GM19043 (cell line): Measurements from ENCODE around the gene BLOC1S6.
A peak's percentile ranks its signal among the peaks of the same experiment; 100 is the strongest.

Experiments used
- ATAC-seq: cut with Tn5 transposase; IDR thresholded peaks from one replicate; pipeline ENCODE4 v1.9.1; 2021; ENCODE audit warnings: low read depth; ENCODE audit not compliant: unreplicated experiment

Gene BLOC1S6

DNA sequence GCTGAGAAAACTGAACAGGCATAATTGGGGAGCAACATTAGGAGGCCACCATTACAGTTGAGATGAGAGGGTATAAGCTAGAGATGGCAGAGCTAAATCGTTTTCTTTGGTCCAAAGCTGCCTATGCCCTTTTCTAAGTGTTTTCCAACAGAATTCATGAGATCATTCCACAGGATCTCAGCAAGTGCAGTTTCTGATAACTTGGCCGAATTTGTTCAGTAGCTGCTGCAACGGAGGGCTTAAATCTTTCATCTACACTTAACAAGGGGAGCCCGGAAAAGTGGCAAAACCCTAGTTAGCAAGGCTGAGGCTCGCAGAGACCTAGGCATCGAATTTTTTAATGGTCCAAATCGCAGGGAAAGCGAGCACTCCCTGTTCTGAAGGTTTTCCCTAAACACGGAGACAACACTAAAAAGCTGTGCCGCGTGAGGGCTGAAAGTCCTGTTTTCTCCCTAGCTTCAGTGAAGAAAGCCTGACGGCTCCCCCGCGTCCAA is 531 bp upstream of the BLOC1S6 start:
- ATAC-seq, result no peak

GRCh38 chr15:45587863-45588170 is 638 bp downstream of the BLOC1S6 start:
- ATAC-seq, result no peak

DNA sequence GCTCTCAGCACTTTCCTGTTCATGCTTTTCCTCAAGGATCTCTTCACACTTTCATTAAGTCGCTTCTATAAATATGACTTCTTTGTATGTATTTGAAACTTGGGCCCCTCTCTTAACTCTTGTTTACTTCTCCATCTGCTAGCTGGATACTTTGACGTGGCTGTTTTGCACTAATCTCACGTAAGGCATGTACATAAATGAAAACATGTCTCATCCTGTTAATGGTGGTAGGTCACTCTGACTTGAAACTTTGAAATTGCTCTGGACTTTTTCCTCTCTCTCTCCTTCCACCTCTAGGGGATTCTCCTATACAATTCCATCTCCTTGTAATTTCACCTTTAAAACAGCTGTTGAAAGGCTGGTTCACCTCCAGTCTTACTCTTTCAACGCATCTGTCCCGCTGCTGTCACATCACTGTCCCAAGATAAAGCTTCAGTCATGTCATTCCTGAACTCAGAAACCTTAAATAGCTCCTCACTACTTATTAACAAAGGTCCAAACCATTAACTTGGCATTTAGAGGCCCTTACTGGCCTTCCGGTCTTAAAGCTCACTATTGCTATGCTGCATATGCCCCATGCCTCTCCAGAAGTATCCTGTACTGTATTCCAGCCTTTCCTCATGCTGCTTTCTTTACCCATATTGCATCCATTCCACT is 1.2 kb downstream of the BLOC1S6 start:
- no peak for ATAC-seq

DNA sequence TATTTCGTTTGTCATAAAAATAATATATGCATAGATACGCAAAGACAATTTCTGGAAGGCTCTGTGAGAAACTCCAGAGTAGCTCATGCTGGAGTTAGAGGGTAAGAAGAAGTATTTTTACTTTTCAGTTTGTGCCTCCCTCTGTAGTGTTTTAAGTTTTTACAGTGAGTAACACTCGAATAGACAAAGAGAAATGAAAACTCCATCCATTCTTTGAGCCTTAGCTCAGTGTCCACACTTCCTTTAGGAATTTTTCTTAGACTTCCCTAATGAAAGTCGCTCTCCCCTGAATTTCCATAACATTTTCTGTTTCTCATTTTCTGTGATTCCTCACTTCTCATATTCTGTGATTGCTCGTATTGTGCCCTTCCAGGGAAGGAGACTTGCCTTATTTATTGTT is 2.1 kb downstream of the BLOC1S6 start:
- ATAC-seq, result no peak

- ATAC-seq, result no peak
Observed at GRCh38 chr15:45594319-45594718, 7.1 kb downstream of the BLOC1S6 start.

DNA sequence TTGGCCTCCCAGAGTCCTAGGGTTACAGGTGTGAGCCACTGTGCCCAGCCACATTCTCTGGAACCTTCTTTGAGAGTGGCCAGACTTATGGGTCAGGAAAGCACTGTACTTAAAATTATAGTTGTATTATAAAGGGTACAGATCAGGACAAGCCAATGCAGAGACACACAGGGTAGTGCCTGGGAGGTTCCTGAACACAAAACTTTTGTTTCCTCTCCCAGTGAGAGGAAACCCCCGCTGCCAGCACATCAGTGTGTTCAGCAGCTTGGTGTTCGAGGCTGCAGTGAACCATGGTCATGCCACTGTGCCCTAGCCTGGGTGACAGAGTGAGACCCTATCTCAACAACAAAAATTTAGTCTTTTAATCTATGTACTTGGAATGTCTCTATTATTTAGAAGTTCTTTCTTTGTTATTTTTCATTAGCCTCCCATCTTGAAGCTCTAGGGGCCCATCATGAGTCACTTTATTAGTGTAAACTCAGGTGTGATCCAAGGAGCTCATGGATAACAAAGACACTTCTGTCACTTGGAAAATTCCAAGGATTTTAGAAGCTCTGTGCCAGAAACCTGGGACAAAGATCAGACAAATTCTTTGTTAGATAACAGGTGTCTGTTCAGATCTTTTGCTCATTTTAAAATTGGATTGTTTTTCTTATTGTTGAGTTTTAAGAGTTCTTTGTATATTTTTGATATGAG is 7.8 kb downstream of the BLOC1S6 start:
- ATAC-seq, result no peak

DNA sequence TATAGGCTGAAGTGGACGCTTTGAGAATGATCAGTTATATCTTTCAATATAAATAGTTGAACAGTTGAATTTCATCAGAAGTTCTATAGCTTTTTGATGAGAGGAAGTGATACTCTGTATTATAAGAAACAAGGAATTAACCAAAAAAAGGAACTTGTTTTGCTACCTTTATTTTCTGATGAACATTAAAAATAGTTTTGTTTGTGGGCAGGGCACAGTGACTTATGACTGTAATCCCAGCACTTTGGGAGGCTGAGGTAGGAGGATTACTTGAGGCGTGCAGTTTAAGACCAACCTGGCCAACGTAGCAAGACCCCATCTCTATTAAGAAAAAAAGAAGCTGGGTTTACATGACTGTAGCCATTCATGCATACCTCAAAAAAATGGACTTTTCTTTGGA is 16.7 kb downstream of the BLOC1S6 start:
- ATAC-seq, result no peak

DNA sequence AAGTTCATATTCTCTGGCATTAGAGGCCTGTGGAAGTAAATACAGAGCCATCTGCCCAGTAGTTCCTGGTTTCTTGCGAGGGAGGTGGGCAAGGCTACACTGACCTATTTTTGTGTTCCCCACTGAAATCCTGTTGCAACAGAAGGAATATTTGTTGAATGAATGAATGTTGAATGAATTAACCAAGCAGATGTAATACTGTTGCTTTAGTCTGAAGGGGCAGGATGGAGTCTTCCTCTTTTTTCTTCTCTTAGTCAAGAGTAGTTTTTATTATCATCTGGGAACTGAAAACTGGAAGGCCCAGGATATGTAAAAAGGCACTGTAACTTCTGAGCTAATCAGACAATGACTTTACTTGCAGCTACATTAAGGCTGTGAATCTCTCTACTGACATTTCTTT is 17.1 kb downstream of the BLOC1S6 start:
- ATAC-seq, result no peak

DNA sequence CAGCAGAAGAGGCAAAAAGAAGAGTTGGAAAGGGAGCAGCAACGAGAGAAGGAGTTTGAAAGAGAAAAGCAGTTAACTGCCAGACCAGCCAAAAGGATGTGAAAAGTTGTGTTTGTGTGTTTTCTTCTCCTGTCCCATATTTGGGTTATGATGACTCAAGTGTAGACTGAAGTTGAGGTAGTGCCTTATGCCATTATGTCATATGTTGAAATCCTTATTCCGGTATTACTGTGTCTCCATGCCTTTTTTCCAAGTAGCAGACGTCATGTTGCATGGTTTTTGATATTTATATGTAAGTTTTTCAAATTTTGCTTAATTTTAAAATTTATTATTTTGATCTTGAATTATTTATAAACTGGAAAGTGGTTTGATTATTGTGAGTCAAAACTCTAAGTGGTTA is 19.2 kb downstream of the BLOC1S6 start:
- ATAC-seq, result no peak

DNA sequence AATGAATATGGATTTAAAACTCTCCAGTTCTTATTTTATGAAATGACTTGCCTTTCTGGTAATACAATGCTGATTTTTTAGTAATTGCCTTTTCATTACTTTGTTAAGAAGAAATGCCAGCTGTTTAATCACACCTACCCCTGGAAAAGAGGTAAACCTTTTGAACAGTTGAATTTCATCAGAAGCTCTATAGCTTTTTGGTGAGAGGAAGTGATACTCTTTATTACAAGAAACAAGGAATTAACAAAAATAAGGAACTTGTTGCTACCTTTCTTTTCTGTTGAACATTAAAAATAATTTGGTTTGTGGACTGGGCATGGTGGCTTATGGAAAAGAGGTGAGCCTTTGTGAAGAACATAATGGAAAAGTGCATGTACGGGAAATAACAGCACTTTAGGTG is 19.7 kb downstream of the BLOC1S6 start:
- ATAC-seq, result no peak

DNA sequence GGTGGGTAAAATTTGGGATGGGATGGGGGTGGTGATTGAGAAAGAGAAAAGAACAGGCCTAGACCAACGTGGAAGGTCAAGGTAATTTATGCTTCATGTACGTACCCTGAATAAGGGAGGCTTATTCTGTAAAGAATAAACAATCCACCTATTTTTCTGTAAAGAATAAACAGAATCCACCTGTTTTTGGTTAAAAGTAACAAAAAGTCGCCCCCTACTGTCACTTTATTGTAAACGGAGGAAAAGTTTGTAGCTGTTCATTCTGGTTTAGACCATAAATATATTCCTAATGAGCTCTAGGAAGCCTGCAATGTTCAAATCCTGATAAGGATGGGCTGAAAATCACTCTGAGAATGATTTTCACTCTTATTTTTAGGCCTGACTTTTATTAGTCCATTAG is 24.1 kb downstream of the BLOC1S6 start:
- ATAC-seq, result no peak

DNA sequence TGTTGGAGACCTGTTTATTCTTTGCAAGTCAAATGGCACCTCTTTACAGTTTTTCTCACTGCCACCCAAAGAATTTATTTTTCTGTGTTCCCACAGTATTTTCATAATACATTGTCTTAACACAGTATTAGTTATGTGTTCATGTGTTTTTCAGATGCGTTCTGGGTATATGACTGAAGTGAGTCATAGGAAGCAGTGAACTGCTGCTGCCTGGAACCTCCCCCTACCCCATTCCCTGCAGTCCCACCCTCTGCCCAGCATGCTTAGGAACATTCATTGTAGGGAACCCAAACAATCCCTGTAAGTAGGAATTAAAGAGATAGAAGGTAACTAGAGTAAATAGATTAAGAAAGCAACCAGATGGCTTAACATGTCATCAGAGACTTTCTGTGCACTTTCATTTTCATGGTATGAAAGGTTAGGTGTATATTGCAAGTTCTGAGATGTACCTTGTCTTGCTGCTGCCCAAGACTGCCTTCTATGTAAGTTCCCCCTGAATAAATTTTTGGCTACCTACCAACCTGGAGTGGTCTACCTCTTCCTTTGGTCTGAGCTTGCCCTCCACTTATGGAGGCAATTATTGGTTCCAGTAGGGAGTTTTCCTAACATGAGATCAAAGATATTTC is 25.7 kb downstream of the BLOC1S6 start:
- ATAC-seq, result no peak

DNA sequence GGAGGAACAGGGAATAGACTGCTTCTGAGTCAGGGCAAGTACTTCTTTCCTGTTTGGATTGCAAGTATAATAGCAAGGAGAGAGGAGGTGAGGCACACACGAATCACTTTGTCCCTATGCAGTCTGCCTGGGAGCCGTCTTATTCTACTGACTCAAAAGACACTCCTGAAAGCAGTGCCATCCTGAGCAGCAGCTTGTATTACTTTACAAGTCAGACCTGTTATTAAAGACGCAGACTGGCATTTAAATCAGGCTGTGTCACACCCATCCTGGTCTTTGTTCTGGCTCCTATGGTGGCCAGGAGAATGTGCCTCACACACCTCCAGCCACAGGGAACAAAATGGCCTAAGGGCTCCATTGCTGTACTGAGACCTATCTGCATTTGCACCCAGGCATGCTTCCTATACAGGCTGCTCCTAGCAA is 29.7 kb downstream of the BLOC1S6 start:
- ATAC-seq, result no peak

DNA sequence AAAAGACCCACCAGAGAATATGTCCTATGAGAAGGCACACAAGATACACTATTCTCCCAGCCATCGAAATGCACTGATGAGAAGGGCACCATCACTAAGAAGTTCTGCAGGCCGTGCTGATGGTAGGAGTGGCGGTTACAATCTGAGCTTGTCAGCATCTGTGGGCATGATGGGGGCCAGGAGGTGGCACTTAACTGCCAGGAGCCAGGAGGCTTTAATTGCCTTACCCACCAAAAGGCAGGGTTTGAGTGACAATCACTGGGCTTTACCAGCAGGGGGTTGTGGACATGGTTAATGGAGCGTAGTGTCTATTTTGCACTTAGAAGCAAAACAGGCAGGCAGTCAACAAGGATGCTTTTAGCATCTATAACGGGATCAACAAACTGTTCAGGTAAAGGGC is 31.6 kb downstream of the BLOC1S6 start:
- ATAC-seq, result no peak

GRCh38 chr15:45628136-45628535 is 41.0 kb downstream of the BLOC1S6 start:
- no peak for ATAC-seq

DNA sequence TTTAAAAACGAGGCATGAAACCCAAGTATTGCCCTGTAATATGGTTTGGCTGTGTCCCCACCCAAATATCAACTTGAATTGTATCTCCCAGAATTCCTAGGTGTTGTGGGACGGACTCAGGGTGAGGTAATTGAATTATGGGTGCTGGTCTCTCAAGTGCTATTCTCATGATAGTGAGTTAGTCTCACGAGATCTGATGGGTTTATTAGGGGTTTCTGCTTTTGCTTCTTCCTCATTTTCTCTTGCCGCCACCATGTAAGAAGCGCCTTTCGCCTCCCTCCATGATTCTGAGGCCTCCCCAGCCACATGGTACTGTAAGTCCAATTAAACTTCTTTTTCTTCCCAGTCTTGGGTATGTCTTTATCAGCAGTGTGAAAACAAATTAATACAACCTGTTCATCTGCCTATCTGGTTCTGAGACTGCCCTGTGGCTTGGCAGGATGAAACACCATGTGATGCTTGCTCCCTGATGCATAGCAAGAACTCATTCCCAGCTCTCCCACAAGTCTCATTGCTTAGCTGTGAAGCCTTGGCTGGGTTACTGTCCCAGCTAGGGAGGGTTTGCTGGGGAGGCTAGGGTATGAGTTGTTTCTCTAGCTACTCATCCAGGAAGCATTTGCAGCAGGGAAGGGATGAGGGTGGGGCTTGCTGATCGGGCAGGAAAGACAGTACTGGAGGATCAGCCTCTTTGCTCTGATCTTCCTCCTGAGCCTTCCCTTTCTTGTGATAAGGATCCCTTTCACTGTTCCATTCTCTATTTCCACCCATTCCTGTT is 43.9 kb downstream of the BLOC1S6 start:
- ATAC-seq, result no peak

DNA sequence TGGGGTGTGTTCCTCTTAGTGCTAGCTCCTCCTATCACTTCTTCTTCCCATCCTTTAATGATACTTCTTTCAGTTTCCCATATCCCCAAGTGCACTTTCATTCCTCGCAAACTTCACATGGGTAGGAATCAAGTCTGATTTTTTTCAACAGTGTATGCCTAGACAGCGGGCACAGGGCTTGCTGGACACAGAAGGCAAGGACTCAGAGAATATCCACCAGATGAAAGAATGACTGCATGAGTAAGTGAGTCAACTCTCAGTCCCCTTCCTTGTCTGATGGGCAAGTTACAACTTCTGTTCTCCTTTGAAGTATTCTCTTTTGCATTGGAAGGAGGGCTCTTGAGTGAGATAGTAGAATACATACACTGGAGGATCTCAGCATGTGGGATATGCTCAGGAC is 44.6 kb downstream of the BLOC1S6 start:
- ATAC-seq, result no peak

GRCh38 chr15:45634432-45635190 is 47.4 kb downstream of the BLOC1S6 start, which contains the start of gene SQOR:
TSS of gene SQOR (plus strand) at chr15:45635029. CDS start at chr15:45658924, 23,895 bp downstream.
- ATAC-seq, result peak; percentile 57

DNA sequence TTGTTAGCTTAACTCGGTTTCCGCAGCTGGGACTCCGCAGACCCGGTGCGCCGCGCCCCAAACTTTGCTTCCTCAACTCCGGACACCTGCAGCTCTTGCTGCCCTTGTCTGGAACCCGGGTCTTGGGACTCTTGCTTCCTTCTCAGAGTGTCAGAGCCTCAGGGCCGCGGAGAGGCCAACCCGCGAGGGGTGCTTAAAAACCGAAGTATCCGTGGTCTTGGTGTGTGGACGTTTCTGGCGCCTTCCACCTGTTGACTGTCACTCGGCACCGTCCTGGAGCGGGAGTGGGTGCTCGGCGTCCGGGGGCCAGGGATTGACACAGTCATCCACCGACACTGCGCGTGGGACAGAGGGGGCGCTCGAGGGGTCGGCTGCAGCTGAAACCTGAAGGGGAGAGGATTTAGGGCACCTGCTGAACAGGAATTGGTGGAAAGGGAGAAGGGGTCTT is 48.0 kb downstream of the BLOC1S6 start:
- peak; percentile 38 for ATAC-seq

DNA sequence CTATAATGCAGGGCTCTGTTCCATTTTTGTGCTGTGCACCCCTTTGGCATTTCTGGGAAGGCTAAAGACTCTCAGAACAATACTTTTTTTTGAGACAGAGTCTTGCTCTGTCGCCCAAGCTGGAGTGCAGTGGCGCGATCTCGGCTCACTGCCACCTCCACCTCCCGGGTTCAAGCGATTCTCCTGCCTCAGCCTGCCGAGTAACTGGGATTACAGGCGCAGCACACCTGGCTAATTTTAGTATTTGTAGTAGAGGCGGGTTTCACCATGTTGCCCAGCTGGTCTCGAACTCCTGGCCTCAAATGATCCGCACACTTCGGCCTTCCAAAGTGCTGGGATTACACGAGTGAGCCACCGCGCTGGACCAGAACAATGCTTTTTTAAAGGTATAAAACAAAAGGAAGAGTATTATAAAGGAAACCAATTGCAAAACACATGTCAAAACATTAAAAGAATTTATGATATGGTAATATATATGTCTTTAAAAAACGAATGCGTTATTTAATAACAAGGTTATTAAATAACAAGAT is 48.6 kb downstream of the BLOC1S6 start:
- ATAC-seq, result no peak
